Endothelial cell (in vitro differentiated cells): ENCODE data around the gene TIPRL. TPM values are rescaled to one million over a fixed set of nuclear protein-coding genes. Genes with fewer than 3 reads are reported as not detected.
A peak's percentile ranks its signal among the peaks of the same experiment; 100 is the strongest.

Experiments
- DNase-seq: peaks from one replicate; pipeline ENCODE4 v3.0.0; 2021; ENCODE audit warnings: low spot score
- H3K27ac Mint-ChIP-seq: one replicate; pipeline ENCODE4 v1.8.0; 2021; ENCODE audit warnings: mixed read lengths, inconsistent platforms; ENCODE audit not compliant: unreplicated experiment
- H3K27me3 Mint-ChIP-seq: one replicate; pipeline ENCODE4 v1.8.0; 2021; ENCODE audit warnings: mild to moderate bottlenecking, moderate library complexity, mixed read lengths, inconsistent platforms; ENCODE audit not compliant: unreplicated experiment
- H3K36me3 Mint-ChIP-seq: one replicate; pipeline ENCODE4 v1.8.0; 2021; ENCODE audit warnings: mild to moderate bottlenecking, low read depth, mixed read lengths, inconsistent platforms; ENCODE audit not compliant: unreplicated experiment
- H3K4me1 Mint-ChIP-seq: one replicate; pipeline ENCODE4 v1.8.0; 2021; ENCODE audit warnings: mild to moderate bottlenecking, mixed read lengths, inconsistent platforms; ENCODE audit not compliant: unreplicated experiment
- H3K4me3 Mint-ChIP-seq: one replicate; pipeline ENCODE4 v1.8.0; 2021; ENCODE audit warnings: mild to moderate bottlenecking, mixed read lengths, inconsistent platforms; ENCODE audit not compliant: unreplicated experiment
- H3K9me3 Mint-ChIP-seq: one replicate; pipeline ENCODE4 v1.8.0; 2021; ENCODE audit warnings: mixed read lengths, inconsistent platforms; ENCODE audit not compliant: unreplicated experiment
- CTCF ChIP-seq: fragments of 200-600 bp; sonication (generic); IDR thresholded peaks from one replicate; pipeline ENCODE4 v1.5.0; 2021; ENCODE audit warnings: antibody characterized with exemption; ENCODE audit not compliant: unreplicated experiment
- long read RNA-seq: library from polyadenylated mRNA; unstranded; transcript quantifications from one replicate; pipeline ENCODE4 v2.0.0, GENCODE V29; 2020; ENCODE audit not compliant: unreplicated experiment
- total RNA-seq: library from RNA; stranded (reverse); fragmentation: NEBNext Ultra II Directional; extraction: Animal tissue kit (Norgen Biotek cat#: 25700); gene quantifications from one replicate; pipeline ENCODE4 v1.2.1, GENCODE V29; 2021; ENCODE audit not compliant: unreplicated experiment

The TIPRL gene
- total RNA-seq = 34.2 TPM
- long read RNA-seq, transcript TIPRL-202 (7 exons, 3,032 nt) = major isoform, 28 of 31 reads
- long read RNA-seq, partial matches to known transcripts = 0 of 31 reads
- long read RNA-seq, other reads (novel, unspliced or antisense) = 2 of 31 reads

GRCh38 chr1:168178638-168179437, at the start of gene TIPRL:
TIPRL (plus strand) TSS chr1:168178962; CDS start chr1:168179078, 116 bp downstream.
- Mint-ChIP-seq H3K36me3 (no peaks in the 10 kb centered on the region), H3K4me1 (no peaks in the 10 kb centered on the region), H3K4me3 (no peak within 1 kb of the TSS), H3K27ac (no peak within 1 kb of the TSS), H3K9me3 (no peaks in the 10 kb centered on the region), H3K27me3 (no peaks in the 10 kb centered on the region)
- peak; percentile 98 for DNase-seq
- peak; percentile 92 for TF ChIP-seq CTCF

- peaks cover 37% of the 10 kb centered on the region for H3K36me3 Mint-ChIP-seq
- no peak for DNase-seq
- H3K4me1 Mint-ChIP-seq = peaks cover 4% of the 10 kb centered on the region
- peak overlapping the region; percentile 43 for H3K4me3 Mint-ChIP-seq
- H3K27me3 Mint-ChIP-seq = peaks cover 4% of the 10 kb centered on the region
- no peak for TF ChIP-seq CTCF
- H3K27ac Mint-ChIP-seq = no peak overlapping the region
- no peaks in the 10 kb centered on the region for H3K9me3 Mint-ChIP-seq
Measured at GRCh38 chr1:168129933-168130332, 48.8 kb upstream of the TIPRL start.

- H3K27me3 Mint-ChIP-seq = peaks cover 14% of the 10 kb centered on the region
- no peak overlapping the region for H3K27ac Mint-ChIP-seq
- peaks cover 21% of the 10 kb centered on the region for H3K36me3 Mint-ChIP-seq
- no peak for TF ChIP-seq CTCF
- no peak overlapping the region for H3K4me3 Mint-ChIP-seq
- no peaks in the 10 kb centered on the region for H3K9me3 Mint-ChIP-seq
- DNase-seq = no peak
- H3K4me1 Mint-ChIP-seq = peaks cover 22% of the 10 kb centered on the region
Measured at GRCh38 chr1:168134132-168134531, 44.6 kb upstream of the TIPRL start.

GRCh38 chr1:168134642-168135041, 44.1 kb upstream of the TIPRL start:
- no peak for DNase-seq
- TF ChIP-seq CTCF = no peak
- peaks cover 19% of the 10 kb centered on the region for H3K36me3 Mint-ChIP-seq
- peak overlapping the region; percentile 97 for H3K4me3 Mint-ChIP-seq
- peaks cover 14% of the 10 kb centered on the region for H3K27me3 Mint-ChIP-seq
- peak overlapping the region; percentile 20 for H3K27ac Mint-ChIP-seq
- peaks cover 22% of the 10 kb centered on the region for H3K4me1 Mint-ChIP-seq
- H3K9me3 Mint-ChIP-seq = no peaks in the 10 kb centered on the region
